Activated T-cell treated with anti-CD3 and anti-CD28 coated beads for 24 hours (primary cell): ENCODE data around the gene CYBA.

Experiments used
- DNase-seq: peaks from one replicate; pipeline ENCODE4 v3.0.0-alpha.2; 2020; ENCODE audit warnings: low read depth

CYBA gene

DNA sequence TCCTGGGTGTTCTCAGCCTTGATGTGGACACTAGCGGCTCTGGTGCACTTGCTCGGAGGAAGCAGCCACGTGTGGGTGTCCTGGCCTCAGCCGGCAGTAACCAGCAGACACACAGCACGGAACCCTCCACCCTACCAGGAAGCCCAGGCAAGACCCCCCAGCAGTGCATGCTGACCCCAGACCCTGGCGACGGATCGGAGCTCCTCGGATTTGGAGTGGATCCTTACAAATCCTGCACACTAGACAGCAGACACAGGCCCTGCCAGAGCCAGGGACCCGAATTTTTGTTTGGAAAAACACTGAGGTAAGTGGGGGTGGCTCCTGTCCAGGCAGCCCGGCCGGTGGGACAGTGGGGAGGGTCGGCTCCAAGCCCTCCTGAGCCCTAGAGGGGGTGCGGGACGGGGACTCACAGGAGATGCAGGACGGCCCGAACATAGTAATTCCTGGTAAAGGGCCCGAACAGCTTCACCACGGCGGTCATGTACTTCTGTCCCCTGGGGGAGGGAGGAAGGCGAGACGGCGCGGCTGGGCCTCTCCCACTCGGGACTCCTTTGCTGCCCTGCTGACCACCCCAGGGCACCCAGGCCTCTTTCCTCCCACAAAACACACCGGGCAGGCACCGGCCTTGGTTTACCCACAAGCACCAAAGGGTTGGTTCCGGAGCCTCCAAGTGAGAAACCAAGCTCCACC lies 4.4 kb downstream of the CYBA start:
- no peak for DNase-seq

- DNase-seq, result no peak
These were observed 4.9 kb downstream of the CYBA start for GRCh38 chr16:88645941-88646340.

DNA sequence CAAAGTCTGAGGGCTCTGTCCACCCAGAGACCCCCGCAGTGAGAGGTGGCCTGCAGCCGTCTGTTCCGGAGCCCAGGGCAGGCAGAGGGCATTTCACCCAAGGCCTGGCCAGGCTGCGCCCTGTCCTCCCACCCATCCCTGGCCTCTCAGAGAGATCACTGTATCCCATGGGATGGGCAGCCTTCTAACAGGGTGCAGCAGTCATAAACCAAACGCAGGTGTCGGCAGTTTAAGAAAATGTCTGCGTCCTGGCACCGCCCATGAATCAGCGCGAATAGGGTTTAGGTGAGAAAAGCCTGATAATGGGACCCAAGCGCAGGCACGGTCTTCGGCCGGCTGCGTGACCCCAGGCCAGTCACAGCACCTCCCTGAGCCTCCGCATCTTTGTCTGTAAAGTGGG lies 5.4 kb downstream of the CYBA start:
- DNase-seq, result no peak

DNA sequence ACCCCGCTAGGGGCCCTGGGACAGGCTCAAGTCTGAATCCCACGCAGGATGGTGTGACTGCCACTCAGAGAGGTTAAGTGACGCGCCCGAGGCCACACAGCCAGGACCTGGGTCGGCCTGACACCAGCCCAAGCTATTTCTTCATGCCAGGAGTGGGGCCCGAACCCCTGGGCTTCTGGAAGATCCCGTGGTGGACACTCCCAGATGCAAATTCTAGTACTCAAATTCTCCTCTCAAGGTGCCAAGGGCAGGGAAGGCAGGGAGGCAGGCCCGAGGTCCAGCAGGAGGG lies 7.3 kb downstream of the CYBA start:
- DNase-seq, result no peak

- DNase-seq, result no peak
These were observed 7.8 kb downstream of the CYBA start for GRCh38 chr16:88642881-88643643.

GRCh38 chr16:88640498-88641247 lies 10.2 kb downstream of the CYBA start:
- DNase-seq, result no peak

GRCh38 chr16:88640039-88640495 lies 10.8 kb downstream of the CYBA start:
- DNase-seq, result no peak

GRCh38 chr16:88639231-88640038 lies 11.4 kb downstream of the CYBA start:
- DNase-seq, result no peak

DNA sequence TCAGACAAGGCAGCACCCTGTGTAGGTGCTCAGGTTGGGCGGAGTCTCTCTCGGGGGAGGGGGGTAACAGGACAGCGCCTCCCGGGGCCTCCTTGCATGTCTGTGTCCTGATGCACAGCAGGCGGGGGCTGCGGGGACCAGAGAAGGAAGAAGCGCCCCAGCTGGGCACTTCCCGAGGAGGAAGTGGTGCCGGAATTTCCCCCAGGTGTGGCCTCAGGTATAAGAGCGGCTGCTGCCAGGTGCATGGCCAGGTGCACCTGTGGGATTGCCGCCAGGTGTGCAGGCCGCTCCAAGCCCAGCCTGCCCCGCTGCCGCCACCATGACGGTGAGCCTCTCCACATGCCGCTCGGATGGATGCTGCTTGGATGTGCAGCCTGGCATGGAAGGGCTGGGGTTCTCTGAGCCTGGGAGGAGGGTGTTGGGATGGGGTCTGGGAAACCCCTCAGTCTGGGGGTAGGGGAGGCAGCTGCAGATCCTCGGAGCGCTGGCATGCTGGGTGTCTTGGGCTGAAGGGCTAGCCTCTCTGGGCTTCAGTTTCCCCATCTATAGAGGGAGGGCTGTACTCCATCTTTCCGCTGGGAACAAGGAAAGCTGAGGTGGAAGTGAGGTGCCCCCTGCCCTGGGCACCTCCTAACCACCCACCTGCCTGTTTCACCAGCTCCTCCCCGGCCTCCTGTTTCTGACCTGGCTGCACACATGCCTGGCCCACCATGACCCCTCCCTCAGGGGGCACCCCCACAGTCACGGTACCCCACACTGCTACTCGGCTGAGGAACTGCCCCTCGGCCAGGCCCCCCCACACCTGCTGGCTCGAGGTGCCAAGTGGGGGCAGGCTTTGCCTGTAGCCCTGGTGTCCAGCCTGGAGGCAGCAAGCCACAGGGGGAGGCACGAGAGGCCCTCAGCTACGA lies 12.3 kb downstream of the CYBA start, which contains the start of gene IL17C:
IL17C (plus strand) TSS at position 250 of the 908 bp plus-strand sequence; CDS start at position 320, 70 bp downstream.
- no peak for DNase-seq

DNA sequence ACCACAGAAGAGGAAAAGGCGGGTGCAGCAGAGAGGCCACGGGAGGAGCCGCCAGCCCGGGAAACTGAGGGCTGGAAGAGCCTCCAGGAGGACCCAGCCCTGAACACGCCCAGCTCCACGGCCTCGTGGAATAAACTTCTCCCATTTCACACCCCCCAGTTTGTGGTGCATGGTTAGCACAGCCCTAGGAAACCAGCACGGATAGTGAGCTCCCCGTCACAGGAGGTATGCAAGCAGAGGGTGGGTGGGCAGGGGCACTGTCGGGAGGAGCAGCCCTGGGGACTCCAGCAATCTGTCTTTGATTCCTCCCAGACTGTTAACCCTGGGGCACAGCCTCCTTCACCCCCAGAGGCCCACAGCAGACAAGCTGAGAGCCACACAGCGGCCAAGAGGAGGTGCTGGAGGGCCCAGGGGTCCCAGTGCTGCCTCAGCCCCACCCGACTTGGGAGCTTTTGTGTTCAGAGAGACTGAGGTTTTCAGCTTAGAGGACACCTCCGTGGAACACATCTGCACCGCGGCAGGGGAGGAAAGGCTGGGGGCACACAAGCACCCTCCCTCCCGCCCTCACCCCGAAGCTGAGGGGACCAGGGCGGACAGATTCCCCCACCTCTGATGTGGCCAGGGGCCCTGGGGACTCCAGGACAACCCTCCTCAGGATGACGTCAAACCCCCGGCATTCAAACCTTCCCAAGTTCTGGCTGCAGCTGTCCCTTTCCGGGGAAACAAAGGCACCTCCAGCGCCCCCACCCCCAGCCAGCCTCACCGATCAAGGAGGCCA lies 14.2 kb downstream of the CYBA start:
- no peak for DNase-seq

GRCh38 chr16:88635671-88636319 lies 15.1 kb downstream of the CYBA start:
- DNase-seq, result no peak

DNA sequence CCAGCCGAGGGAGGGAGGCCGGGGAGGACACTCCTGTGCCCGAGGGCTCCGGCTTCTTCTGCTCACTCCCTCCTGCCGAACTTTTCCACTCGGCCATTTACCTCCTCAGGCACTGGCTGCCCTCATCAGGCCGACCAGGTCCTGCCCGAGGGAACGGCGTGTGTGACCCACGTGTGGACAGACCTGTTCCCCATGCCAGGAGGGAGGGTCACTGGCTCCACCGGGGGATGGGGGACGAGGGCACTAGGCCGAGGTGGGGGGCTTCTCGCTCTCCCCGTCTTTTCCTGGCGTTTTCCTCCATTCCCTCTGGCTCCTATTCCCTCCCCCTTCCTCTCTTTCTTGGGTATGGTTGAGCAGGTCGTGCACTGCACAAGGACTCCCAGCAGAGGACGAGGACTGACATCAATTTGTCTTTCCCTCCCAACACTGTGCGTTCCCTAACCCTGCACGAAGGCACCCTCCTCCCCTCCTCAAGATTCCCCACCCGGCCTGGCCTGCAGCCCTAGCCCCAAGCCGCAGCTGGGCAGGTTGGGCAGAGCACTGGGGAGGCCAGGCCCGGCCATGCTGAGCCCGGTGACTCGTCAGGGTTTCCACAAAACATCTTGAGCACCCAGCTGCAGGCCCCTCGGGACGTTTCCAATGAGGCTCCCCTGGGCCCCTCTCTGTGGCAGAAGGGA lies 15.7 kb downstream of the CYBA start:
- no peak for DNase-seq

- peak; percentile 14 for DNase-seq
These were observed 16.5 kb downstream of the CYBA start for GRCh38 chr16:88634141-88634993.

DNA sequence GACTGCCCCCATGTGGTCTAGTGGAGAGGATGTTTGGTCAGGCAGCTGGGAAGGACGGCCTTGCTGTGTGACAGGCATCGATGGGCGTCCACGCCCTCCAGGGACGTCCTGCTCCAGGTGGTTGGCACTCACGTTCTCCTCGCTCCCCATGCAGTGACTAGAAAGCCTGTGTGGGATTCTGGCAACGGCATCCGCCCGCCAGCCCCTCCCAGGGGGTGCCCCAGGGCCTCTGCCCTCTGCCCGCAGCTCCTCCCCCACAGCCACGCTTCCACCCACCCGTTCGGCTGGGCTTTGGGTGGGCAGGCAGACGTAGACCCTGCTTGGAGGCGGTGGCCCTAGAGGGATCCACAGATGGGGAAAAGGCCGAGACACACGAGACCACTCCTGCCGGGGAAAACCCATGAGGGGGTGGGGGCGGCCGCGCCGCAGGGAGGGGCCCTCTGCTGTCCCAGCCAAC lies 17.1 kb downstream of the CYBA start:
- DNase-seq, result peak; percentile 18

DNA sequence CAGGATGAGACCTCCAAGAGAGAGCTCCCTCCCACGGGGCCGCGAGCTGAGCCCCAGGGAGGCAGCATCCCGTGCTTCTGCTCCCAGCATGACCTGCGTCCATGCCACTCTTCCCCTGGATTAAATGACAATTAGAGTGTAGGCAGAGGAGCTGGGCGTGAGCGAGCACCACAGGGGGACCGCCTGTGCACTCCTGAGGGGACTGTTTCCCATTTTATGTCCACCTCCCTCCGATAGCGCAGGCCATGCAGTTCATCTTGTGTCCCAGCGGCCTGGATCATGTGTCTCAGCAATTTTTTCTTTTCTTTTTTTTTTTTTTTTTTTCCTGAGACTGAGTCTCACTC lies 18.3 kb downstream of the CYBA start:
- no peak for DNase-seq

- DNase-seq, result no peak
These were observed 18.8 kb downstream of the CYBA start for GRCh38 chr16:88631920-88632586.

GRCh38 chr16:88631384-88631783 lies 19.5 kb downstream of the CYBA start:
- DNase-seq, result no peak

DNA sequence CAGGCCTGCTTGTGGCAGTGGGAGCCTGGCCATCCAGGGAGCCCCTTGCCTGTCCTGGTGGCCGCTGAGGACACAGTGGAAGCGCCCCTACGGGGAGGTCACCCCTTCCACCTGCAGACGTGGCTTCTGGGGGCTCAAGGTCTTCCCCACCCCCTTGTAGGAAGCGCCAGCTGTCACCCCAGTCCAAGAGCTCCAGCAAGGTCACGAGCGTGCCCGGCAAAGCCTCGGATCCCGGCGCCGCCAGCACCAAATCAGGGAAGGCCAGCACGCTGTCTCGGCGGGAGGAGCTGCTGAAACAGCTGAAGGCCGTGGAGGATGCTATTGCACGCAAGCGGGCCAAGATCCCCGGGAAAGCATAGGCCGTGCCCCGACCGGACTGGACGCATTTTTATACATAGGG lies 19.9 kb downstream of the CYBA start:
- no peak for DNase-seq
